GM12892 (cell line): Measurements from ENCODE around the gene RPP25.

Source experiments
- DNase-seq: peaks from one replicate; pipeline ENCODE4 v3.0.0; 2011; ENCODE audit not compliant: insufficient read length
- FAIRE-seq: peaks from 2 replicates; lab custom pipeline; 2011; peaks lifted over from hg19 to GRCh38; lab: Jason Lieb, UNC
- POLR2A ChIP-seq: IDR thresholded peaks from 2 replicates; pipeline ENCODE4 v1.6.1; 2011; ENCODE audit warnings: low read depth, low read length, control low read depth
- POLR2AphosphoS5 ChIP-seq: IDR thresholded peaks from 2 replicates; pipeline ENCODE4 v1.6.1; 2011; ENCODE audit warnings: low read depth, low read length, control low read depth
- TAF1 ChIP-seq: IDR thresholded peaks from 2 replicates; pipeline ENCODE4 v1.6.1; 2011; ENCODE audit warnings: low read depth, mild to moderate bottlenecking, control low read depth, low read length, borderline replicate concordance

The RPP25 gene

DNA sequence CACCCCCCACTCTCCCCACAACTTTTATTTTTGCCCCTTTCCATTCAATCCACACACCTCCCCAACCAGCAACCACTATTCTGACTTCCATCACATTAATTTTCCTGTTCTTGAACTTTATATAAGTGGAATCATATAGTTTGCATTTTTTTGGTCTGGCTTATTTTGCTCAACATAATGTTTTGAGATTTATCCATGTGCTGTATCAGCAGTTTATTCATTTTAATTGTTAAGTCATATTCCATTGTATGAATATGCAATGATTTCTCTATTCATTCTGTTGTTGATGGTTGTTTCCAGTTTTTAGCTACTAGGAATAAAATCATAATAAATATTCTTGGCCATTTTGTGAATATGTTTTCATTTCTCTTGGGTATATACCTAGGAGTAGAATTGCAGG lies 33.0 kb upstream of the RPP25 start:
- no peak for TF ChIP-seq POLR2AphosphoS5
- TF ChIP-seq TAF1: no peak
- no peak for TF ChIP-seq POLR2A
- FAIRE-seq (no peak), DNase-seq (no peak)

DNA sequence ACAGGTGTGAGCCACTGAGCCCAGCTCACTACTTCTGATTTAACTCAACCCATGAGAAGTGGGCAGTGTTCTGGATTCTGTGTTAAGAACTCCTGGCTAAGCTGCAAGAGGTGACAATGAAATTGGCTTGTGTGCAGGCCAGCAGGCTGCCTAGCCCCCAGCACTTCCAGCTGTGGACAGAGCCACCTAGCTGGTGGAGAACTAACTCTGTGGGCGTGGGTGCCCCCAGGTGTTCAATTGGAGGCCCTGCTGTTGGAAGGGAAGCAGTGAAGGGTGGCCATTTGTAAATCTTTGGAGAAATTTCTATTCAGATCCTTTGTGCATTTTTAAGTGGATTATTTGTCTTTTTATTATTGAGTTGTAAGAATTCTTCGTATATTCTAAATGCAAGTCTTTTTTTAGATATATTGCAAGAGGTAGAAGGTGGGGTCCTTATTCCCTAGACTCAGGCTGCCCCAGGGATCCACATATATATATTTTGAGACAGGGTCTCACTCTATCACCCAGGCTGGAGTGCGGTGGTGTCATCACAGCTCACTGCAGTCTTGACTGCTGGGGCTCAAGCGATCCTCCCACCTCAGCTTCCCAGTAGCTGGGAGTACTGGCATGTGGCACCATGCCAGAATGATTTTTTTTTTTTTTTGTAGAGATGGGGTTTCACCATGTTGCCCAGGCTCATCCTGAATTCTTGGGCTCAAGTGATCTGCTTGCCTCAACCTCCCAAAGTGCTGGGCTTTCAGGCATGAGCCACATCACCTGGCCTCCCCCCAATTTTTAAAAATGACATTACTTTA lies 31.6 kb upstream of the RPP25 start:
- TF ChIP-seq TAF1 (no peak), POLR2AphosphoS5 (no peak), POLR2A (no peak)
- no peak for FAIRE-seq
- no peak for DNase-seq

DNA sequence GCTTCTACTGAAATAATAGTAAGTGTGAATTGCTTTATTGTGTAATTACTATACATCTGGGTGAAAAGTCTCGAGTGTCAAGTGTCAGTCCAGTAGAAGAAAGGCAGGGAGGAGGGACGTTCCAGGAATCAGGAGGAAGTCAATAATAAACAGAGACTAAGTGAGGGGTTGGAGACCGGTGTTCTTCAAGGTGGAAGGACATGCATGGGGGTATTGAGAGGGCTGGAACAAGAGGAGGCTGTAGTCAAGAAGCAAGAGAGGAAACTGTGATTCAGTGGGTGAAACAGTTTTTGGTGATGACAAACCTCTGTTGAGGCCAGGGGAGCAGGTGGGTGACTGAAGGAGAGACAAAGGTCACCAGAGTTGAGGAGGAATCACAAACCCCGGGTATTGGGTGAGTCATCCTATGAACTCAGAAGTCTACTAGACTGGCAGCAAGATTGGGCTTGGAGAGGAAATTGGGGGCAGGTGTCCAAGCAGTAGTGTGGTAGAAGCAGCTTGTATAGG lies 27.2 kb upstream of the RPP25 start:
- FAIRE-seq (no peak), DNase-seq (no peak)
- TF ChIP-seq POLR2AphosphoS5: no peak
- TF ChIP-seq TAF1: no peak
- no peak for TF ChIP-seq POLR2A

DNA sequence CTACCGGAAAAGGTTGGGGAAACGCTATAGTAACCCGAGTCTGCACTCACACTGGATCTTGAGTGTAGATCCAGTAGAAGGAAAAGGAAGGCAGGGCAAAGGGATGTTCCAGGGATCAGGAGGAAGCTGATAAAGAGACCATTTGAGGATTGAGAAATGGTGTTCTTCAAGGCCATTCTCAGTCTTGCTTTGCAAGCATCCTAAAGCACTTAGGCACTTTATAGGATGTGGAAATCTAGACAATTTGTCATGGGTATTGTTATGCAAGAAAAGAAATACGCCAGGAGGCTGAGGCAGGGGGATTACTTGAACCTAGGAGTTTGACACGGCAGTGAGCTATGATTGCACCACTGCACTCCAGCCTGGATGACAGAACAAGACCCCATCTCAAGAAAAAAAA lies 25.6 kb upstream of the RPP25 start:
- no peak for TF ChIP-seq POLR2AphosphoS5
- no peak for TF ChIP-seq POLR2A
- TF ChIP-seq TAF1: no peak
- DNase-seq (no peak), FAIRE-seq (no peak)

DNA sequence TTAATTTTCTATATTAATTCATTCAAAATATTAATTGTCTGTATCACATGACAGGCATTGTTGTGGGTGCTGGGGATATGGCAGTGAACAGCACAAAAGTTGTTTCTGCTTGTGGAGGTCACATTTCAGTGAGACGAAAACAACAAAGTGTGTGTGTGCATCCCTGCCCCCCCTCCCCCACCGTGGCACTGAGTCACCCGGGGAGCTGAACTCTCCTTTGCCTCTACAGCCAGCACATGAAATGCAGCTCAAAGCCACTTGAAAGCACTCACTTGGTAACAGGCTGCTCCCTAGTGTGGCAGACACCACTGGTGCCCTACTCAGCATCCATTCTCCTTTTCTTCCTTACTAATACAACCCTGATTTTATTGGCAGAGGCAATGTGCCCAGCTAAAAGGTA lies 21.9 kb upstream of the RPP25 start:
- FAIRE-seq (no peak), DNase-seq (no peak)
- TF ChIP-seq POLR2AphosphoS5 (no peak), TAF1 (no peak)

DNA sequence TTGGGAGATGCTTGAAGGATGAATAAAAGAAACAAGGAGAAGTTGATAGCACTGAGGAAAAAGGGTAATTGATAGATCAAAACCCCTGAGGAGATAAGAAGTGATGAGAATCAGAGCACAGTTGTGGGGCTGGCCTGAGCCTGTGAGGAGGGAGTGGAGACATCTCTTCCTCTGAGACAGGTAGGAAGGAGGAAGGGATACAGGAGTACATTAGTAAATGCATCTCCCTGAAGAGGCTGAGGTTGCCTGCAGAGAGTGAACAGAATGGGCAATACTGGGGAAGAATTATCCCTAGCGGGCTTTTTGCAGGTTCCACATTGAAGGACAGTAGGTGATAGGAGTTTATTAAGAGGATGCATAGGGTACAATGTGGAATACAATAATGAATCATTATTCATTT lies 21.5 kb upstream of the RPP25 start:
- TF ChIP-seq TAF1: no peak
- TF ChIP-seq POLR2AphosphoS5: no peak
- no peak for TF ChIP-seq POLR2A
- DNase-seq (no peak), FAIRE-seq (no peak)

DNA sequence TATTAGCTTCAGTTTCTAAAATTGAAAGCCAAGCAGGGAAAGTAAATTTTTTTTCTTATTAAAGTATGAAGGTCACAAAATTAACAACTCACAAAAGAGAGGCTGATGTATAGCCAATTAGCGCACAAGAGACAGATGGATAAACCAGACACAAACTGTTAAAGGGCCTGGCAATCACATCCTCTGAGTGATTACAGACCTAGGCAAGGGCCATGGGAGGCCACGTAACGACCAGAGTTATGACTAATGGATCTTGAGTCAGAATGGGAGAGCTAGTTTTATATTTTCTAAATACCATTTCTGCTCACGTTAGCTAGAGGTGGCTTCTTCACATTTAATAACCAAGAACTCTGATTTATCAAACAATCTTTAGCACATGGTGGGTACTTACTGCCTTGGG lies 21.0 kb upstream of the RPP25 start:
- no peak for FAIRE-seq
- no peak for DNase-seq

DNA sequence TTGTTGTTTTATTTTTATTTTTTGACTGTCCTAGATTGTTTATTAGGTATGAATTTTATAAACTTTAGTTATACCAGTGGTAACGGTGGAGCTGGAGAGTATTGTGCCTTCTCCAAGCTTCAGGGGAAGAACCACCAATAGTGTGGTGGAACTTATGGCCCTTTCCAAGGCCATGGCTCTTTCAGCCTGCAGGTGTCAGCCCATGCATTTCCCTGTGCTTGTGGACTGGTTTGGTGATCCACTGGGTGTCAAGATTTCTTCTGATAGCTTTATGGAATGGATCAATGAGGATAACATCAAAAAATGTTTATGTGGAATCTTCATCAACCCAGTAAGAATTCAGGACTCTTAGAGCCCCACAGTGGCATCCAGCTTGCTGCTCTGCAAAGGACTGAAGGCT lies 19.6 kb upstream of the RPP25 start:
- FAIRE-seq (no peak), DNase-seq (no peak)
- TF ChIP-seq TAF1 (no peak), POLR2AphosphoS5 (no peak), POLR2A (no peak)

More for the DNA sequence above, 21.0 kb upstream of the RPP25 start:
- no peak for TF ChIP-seq POLR2A
- TF ChIP-seq TAF1: no peak
- no peak for TF ChIP-seq POLR2AphosphoS5

DNA sequence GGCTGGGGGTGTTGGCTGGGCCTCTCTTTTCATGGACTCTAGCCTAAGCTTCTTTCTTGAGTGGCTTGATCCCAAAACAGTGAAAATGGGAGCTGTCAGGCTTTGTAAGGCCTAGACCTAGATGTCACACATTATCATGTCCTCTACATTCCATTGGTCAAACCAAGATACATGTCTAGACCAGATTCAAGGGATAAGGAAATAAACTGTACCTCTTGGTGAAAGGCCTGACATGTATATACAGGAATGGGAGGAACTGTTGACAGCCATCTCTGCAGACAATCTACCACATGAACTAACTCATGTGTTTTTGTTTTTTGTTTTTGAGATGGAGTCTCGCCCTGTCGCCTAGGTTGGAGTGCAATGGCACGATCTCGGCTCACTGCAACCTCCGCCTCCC lies 11.1 kb upstream of the RPP25 start:
- DNase-seq (no peak), FAIRE-seq (no peak)
- no peak for TF ChIP-seq POLR2A
- TF ChIP-seq TAF1: no peak
- no peak for TF ChIP-seq POLR2AphosphoS5

DNA sequence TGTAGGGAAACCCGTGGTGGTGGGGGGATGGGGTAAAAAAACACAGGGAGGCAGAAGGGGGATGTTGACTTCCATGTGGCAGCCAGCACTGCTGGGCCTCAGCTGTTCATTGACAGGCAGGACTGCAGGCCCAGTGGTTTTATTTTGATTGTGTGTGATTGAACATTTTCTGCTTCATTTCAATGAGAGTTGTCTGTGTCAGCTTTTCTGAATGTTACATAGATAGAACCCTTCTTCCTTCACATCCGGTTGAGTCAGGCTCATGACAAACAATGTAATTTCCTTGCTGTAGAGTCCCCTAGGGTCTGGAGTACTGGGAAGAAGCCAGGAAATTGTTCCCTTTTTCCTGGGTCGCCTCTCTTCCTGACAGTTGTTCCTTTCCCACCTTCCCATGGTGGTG lies 8.2 kb upstream of the RPP25 start:
- TF ChIP-seq TAF1 (no peak), POLR2A (no peak), POLR2AphosphoS5 (no peak)
- DNase-seq (no peak), FAIRE-seq (no peak)

DNA sequence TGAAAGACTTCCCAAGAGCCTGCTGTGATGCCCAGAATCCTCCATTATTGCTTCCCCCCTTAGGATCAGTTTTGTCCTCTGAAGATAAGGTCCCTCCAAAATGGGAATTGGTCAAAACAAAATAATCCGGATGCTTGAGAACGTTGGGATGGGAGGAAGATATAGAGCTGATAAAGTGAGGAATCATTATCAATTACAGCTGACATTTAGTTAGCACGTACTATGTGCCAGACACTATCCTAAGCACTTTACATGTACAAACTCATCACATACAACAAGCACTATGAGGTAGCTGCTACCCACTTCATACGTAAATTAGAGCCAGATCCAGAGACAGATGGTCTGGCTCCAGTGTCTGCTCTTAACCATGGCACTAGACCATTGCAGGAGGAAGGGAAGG lies 6.6 kb upstream of the RPP25 start:
- FAIRE-seq (no peak), DNase-seq (no peak)
- no peak for TF ChIP-seq TAF1
- no peak for TF ChIP-seq POLR2A
- TF ChIP-seq POLR2AphosphoS5: no peak

DNA sequence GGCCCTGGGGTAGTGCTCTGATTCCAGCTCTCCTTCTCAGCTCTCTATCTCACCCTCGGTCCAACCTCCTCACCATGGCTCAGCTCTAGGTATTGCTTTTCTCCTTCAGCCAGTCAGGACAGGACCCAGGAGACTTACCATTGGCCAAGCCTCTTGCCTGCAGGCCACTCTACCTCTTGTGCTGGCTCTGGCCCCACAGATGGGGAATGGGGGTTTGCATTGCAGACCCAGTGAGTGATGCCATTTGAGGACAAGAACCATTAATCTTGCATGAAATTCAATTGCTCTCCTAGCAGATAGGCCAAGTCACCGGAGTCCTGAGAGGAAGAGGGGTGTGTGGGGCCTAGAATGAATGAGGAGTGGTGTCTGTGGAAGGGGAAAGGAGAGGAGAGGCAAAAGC lies 6.1 kb upstream of the RPP25 start:
- no peak for FAIRE-seq
- DNase-seq: no peak
- no peak for TF ChIP-seq POLR2AphosphoS5
- no peak for TF ChIP-seq POLR2A
- no peak for TF ChIP-seq TAF1

DNA sequence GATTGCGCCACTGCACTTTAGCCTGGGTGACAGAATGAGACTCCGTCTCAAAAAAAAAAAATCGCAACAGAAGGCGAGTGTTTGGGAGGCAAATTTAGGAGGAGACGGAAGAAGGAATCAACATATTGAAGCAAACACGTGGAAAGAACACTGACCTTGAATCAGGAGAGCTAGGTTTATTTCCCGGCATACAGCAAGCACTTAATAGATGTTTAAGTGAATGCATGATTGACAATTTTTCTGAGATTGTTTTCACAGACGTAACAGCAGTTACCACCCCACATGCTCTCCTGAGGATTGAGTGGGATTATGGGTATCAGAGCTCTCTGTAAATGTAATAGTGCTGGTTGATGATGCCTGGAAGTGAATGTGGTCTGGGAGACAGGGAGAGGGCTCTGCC lies 5.6 kb upstream of the RPP25 start:
- DNase-seq (no peak), FAIRE-seq (no peak)
- TF ChIP-seq POLR2A: no peak
- TF ChIP-seq TAF1: no peak
- no peak for TF ChIP-seq POLR2AphosphoS5

DNA sequence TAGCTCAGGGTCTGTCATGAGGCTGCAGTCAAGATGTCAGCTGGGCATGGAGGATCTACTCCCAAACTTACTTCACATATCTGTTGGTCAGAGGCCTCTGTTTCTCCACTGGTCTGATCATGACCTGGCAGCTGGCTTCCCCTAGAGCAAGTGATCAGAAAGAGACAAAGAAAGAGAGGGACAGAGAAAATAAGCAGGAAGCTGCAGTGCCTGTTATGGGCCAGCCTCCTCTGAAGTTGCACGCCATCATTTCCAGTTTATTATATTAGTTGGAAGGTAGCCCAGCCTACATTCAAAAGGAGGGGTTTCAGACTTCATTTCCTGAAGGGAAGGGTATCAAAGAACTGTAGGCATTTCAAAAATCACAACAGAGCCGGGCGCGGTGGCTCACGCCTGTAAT lies 5.0 kb upstream of the RPP25 start:
- DNase-seq (no peak), FAIRE-seq (no peak)
- TF ChIP-seq POLR2AphosphoS5: no peak
- no peak for TF ChIP-seq TAF1
- TF ChIP-seq POLR2A: no peak
